Fibroblast of skin of scalp (primary cell): ENCODE results near the gene DSTN.

Experiments
- DNase-seq: peaks from one replicate; pipeline ENCODE4 v3.0.0-alpha.2; 2013

The DSTN gene

DNA sequence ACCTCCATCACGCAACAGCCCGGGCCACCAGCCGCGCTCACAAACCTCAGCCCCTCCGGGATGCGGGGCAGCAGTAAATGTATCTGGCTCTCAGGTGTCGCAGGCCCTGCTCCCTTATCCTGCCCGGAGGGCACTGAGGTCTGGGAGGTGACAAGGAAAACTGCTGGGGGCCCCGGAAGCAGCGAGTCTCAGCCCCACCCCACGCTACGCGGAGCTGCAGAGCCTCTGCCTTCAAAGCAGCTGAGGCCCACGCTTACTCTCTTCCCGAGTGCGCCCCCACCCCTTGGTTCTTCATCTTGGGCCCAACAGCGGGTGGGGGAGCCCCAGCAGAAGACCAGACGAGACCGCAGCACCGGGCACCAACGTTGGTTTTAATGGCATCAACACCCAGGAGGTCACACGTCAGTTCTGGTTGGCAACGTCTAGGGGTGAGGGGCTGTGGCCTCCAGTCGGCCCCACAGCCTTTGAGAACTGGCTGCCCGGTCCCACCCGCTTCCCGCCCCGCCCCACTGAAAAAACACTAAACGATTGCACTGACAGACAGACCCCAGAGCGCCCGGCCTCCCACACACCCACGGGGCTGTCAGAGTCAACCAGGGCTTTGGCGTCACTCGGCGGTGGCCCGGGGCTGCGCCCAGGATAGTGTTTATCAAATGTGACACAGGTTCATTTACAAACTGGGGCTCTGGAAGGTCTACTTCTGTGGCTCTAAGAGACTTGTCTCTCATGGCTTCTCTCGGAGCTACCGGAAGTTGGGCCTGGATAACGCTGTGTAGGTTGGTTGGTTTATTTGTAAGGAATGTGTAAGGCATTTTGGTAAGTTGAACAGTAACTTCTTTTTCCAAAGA, 43.7 kb downstream of the DSTN start:
- DNase-seq, result no peak

DNA sequence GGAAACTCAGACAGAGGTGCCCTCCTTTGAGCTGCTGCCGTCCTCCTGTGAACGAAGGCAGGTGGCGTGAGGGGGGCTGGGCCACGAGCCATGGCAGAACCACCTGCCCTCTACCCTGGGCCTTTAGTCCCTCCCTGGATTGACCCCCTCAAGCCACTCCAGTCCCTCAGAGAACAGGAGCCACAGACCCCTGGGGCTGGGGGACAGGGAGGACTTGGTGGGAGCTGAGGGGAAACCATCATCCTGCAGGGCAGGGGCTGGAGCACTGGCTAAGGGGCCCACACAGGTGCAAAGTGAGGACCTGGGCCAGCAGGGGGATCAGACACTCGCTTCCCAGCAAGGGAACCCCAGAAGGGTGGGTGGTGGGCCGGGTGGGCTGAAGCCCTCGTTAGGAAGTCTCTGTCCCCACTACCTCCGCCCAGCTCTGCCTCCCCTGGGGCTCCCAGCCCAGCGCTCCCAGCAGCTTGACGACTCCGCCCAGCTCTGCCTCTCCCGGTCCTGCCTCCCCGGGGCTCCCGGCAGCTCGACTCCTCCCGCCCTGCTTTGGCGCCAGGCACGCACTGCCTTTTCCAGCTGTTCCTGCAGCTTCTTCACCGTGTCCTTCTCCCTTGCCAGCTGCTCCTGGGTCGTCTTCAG, 44.4 kb downstream of the DSTN start:
- DNase-seq, result peak; percentile 66

DNA sequence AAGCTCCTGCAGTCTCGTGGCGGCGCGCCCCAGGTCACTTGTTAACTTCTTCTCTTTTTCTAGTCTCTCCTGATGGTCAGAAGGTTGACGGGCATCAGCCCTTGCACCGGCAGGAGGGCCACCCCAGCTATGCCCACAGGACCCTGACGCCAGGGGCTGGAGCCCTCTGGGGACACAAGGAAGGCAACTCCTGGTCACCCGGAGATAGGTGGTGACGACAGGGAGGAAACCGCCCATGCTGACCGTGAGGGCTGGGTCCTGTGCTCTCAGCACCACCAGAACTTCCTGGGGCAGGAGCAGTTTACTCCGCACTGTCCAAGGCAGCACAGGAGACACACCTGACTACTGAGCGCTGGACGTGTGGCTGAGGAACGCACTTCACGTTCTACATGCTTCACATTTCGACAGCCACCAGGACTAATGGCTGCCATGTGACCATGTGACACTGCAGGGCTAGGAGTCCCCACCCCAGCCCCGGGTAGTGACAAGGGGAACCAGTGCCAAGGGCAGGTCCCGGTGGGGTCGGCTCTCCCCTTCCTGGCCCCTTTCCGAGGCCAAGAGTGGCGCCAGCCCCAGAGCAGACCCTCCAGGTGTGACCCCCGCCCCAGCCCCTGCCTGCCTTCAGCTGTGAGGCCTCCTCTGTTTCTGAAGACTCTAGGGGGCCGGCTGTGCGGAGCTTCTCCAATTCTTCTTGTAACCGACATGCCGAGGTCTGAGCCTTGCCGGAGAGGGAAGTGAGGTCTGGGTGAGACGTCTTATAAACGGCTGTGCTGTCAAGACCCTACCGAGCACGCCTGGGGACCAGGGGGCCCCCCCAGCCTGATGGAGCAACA, 45.2 kb downstream of the DSTN start:
- DNase-seq, result no peak

DNA sequence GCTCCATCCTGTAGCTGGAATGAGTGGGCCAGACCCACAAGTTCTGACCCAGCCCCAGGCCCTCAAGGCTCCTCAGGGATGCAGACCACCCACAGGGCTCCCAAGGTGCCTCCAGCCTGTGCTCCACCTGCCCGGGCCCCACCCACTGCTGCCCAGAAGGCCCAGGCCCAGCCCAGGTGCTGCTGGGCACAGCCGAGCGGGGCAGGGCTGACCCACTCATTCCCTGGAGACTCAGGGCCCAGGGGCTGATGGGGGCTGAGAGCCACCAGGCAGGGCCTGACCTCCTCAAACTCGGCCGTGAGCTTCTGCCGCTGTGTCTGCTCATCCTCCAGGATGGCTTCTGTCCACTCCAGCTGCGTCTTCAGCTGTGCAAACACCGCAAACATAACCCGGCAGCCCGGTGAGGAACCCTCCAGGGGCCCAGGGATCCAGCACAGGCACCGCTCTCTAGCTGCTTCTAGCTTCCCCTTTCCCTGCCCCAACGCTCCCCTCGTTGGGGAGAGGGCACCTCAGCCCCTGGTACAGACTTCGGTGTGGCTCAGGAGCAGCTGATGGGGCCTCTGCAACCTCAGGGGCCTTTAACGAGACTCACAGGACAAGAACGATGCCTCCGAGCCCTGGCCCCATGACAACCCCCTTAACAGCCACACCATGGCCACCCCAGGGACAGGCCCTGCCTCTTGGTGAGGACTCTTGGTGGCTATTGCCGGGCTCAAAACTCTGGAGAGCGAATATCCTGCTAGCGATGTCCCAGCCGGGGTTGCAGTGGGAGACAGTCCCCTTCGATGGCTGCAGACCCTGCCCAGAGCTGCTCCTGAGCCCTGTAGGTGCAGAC, 46.0 kb downstream of the DSTN start:
- DNase-seq, result no peak

DNA sequence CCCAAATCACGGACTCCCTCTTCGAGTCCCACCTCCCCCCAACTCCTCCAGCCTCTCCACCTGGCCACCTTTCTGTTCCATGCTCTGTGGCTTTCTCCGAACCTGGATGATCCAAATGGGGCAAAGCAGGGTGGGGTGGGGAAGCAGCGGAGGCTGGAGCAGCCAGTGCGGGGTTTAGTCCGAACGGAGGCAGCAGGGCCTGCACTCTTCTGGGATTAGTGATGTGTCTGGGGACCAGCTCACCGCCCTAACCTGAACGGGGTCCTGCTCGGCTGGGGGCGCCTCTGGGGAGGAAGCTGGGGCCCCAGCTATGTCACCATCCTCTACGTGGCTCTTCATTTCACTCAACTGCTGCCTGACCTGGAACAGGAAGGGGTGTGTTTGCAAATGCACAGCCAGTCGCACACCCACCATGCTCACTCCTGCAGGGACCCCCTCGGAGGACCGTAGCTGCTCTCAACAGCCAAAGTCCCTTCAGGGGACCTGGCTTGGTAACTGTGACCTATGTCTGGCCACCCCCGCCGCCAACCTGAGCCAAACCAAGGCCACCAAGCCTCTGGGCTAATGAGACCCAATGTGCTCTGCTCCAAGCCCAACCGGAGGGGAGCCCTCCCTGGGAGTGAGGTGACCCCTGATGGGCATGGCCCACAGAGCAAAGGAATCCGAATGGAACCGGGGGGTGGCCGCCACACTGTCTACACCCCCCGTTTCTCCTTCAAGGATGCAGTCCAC, 46.8 kb downstream of the DSTN start:
- no peak for DNase-seq

DNA sequence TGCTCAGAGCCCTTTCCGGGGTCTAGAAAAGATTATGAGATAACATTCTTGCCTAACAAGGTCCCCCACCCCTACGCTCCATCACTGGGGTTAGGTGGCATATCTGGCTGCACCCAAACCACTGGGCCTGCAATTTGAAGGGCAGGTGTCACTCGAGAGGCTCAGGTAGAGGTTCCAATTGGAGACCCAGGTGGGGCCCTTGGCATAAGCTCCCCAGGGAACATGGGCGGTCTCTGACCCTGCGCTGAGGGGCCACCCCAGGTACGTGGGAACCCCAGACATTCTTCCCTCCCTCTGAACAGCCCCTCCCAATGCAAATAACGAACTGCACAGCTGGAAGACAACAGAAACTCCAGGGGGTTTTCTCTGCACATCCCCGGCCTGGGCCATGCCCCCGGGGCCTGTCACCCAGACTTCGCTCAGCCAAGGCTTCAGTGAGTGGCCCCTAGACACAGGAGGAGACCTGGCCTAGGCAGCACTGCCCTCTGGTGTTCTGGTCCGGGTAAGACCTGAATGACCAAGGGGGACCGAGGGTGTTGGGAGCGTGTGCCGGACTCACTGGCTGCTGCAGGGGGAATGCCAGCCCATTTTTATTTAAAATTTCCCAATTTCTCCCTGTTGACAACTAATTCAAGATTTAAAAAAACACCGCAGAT, 47.5 kb downstream of the DSTN start:
- DNase-seq, result peak; percentile 44

DNA sequence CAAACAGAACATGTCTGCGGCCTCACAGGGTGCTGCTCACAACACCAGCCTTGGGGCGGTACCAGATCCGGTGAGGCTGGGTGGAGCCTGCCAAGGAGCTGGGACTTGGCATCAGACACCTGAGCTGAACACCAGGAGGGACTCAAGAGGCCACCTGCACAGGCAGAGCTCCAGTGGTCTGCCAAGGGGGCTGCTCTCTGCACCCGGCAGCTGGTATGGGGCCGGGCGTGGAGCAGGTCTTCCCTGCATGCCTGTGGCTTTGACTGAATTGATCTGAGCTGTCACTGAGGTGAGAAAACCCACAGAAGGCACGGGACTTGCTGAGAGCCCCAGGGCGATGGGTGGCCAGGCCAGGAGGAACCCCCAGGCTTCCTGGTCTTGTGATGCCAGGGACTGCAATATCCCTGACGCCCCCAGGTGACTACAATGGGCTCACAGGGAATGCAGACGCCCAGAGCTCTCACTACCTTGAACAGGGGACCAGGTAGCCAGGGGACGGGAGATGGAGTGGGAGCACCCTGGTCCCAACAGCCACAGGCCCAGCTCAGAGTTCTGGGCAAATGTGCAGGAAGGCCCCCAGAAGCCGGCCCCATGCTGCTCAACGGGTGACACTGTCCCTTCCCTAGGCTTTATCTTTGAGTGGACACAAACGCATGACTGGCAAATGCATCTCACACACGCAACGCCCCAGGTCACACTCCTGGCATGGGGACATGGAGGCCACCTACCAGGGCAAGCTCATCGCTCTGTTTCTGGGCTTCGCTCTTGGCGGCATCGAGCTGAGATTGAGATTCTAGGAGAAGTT, 48.2 kb downstream of the DSTN start:
- DNase-seq, result no peak

DNA sequence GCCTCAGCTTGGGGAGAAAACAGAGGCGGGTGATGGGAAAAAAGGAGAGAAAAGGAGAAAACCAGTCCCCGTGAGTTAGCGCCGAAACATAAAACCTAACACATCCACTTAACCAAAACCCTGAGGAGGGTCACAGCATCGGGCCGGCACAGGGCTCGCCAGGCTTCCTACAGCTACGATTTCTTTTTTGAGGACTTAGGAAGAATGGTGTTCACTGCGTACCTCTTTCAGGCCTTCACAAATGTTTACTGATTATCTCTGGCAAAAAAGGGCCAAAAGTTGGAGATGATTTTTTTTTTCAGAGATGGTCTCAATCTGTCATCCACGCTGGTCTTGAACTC, 48.8 kb downstream of the DSTN start:
- DNase-seq, result no peak

DNA sequence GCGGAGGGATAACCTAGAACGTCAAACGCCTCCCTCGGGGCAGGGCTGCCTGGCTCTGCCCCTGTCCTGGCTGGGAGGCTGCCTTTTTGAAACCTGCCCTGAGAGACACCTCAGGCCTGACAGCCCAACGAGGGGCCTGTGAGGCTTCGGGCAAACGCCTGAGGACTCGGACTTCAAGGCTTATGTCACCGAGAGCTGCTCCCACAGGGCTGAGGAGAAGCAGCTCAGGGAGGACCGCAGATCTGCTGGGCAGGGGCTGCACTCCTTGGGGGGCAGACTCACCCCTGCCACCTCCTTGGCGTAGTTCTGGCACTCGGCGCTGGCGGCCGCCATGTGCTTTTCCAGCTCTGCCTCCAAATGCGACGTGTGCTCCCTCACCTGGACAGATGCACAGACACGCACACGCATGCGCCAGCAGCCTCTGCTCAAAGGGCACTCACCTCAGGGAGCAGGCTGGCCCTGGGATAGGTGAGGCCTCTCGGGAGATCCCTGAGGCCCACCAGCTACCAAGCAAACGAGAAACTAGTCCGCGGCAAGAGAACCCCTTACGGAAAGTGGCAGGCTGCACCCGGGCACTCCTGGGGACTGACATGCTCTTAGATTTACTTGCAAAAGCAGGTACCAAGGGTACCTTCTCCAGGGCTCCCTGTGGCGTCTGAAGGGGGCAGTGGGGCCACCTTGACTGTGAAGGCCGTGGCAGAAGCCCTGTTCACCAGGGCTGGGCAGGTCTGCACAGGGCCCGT, 49.6 kb downstream of the DSTN start:
- DNase-seq, result no peak

DNA sequence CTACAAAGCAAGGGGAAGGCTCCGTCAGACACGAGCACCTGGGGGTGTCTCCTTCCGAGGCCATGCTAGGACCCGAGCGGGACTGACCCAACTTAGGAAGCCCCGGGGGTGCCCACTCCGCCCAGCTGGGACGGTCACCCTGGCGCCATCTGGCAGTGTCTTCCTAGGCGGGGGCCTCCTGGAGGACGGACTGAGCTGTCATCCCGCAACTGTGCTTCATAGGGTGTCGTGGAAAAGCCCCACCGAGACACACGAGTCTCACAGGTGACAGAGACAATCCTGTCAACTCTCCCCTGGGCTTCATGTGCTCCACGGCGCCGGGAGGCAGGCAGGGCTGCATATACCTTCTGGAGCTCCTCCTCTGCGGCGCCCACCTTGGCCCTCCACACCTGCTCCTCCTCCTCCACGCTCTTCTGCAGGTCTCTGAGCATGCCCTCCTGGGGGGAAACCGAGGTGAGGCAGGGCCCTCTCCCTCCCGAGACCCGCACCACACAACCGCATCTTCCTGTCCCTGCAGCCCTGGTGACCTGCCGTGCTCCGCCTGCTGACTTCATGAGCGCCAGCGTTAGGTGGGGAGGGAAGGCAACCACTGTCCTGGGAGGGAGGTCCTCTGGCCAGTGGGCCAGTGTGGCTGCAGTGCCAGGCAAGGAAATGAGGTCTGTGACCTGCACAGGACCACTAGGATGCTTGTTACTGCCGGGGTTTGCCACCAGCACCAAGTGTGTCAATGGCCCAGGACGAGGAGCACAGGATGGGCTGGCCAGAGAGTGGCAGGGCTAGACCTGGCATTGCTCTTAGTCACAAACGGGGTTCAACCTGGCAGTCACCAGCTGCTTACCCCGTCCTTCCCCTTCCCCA, 50.7 kb downstream of the DSTN start:
- no peak for DNase-seq

DNA sequence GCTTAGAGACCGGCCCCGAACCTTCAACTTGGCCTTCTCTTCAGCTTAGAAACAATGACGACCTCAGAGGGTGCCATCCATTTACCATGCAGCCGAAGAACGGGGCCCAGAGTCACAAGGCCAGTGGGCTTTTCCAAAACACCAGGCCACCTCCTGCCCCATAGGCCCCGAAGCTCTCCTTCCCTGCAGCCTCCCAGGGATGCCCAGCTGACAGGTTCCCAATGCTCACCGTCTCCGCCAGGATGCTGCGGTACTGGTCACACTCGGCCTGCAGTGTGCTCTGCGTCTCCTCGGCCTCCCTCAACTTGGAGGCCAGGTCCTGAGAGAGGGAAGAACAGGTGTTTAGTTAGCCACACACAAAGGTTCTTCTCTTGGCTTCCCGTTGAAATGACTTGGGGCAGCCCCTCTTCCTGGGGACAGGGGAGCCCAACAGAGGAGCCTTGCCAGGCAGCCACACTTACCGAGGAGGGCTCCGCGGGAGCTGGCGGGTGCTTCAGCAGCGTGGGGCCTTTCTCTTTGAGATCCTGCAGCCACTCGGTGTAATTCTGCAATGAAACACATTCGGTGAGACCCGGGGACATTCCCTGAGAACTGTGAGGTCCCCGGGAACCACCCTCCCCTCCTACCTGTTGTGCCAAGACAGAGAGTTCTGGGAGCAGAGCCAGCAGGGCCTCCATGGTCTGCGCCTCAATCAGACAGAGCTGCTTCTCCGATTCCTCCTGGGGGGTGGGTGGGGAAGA, 51.5 kb downstream of the DSTN start:
- no peak for DNase-seq

DNA sequence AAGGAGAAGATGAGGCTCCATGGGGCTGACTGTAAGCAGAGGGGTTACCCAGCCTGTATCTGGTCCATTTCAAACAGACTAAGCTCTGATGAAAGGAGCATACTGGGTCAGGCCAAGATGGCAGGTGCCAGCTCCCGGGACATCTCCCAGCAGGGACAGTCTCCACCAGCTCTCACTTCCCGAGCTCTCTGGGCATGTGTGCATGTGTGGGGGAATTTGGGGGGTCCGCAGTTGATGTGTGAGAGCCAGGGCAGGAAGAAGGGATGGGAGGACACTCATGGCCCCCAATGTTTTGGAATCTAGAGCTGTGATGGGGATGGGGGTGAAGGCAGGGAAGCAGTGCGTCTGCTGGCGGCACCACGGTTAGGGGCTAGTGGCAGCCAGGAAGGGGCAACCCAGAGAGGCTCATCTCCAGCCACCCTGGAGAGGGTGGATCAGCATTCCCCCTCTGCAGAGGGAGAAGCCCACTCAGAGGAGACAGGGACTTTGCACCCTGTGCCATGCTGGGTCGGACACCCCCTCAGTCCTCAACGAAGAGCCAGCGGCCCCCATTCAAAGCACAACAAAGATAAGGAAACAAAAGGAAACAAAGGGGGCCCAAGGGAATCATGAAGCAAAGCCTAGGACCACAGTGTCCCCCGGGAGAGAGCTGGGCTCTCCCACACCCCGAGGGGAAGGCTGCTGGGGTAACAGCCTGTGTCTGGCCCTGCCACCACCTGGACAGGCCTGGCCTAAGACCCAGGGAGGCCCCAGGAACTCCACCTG, 52.4 kb downstream of the DSTN start:
- DNase-seq, result no peak

DNA sequence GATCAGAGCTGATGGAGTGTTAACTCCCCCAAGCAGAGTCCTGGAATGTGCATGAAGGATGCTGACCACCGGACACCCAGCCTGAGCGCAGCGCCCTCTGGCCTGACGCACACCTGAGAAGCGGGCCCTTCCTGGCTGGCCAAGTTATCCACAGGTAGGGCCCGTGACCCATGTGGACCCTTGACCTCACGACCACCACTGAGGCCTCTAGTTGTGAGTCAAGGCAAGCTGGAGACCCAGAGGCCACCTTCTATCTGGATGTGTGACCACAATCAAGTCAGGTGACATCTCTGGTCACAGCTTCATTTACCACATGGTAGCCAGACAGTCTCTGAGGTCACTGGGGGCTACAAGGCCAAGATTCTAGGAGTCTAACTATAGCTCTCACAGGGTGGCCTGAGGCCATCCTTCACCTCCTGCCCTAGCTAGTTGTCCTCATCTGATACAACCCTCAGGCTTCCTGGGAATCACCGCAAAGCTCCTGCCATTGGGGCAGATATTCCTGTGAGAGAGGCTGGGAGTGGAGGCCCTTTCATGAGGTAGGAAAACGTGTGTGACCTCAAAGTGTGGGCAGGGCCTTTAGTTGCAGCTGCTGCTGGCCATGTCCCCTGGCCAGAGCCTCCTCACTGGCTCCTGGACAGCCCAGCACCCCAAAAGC, 53.1 kb downstream of the DSTN start:
- DNase-seq, result no peak

DNA sequence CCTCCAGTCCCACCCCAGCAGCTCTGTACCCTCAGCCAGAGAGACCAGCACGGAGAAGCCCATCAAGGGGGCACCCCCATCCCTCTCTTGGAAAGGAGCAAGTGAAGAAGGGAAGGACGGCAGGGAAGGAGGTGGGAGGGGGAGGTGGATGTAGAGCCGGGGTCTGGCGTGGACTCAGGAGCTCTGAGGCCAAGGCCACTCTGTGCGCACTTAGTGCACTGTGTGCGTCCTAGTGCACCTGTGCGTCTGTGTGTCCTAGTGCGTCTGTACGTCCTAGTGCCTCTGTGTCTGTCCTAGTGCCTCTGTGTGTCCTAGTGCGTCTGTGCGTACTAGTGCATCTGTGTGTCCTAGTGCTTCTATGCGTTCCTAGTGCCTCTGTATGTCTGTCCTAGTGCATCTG, 54.2 kb downstream of the DSTN start:
- no peak for DNase-seq

DNA sequence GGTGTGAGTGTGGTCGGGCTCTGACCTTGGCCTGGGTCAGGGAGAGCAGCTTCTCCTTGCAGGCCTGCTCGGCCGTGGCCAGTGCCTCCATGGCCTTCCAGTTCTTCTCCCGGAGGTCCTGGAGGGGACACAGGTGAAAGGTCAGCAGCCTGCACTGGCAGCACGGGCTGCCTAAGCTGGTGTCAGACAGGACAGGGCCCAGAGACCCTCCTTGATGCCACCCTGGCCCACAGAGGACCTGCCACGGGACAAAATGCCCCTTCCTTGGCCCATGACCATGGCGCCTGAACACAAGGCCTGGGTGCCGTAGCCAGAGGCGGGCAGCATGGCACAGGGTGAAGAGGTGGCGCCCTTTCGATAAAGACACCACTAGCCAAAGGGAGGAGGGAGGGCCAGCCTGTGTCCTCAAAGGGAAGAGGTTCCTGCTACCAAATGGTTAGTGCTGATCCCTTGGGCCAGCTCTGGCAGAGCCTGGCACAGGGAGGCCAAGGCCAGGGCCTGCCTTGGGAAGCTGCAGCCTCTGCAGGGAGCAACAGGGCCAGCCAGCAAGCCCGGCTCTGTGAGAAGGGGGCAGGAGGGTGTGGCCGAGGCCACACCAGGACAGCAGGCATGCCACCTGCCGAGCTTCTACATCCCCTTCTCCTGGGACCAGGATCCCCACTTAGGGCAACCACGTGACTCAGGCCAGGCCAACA, 54.8 kb downstream of the DSTN start:
- no peak for DNase-seq
